ENCODE measurements around the gene UNC79.

The UNC79 gene

DNA sequence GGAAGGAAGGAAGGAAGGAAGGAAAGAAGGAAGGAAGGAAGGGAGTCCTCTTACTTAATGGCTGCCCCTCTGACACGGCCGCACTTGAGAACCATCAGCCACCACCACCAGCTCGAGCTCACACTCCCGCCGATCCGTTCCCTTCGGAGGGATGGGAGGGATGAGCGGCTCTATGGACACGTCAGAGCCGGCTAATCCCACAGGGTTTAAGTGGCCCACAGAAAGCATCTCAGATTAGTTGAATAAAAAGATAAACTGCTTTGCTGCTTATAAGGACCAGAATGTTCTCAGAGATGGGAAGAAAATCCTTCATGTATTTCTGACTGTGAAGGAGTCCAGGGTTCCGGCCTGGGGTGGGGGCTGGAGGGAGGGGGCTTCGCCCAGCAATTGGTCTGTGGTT, 326.5 kb downstream of the UNC79 start:
- DNase-seq, result no peak
